GM19328 (cell line): ENCODE results near the gene CHIC2.
"Not testable (repeated sequence)": the region's sequence is repeated elsewhere in the genome, so short reads cannot be mapped to it uniquely, and the experiment has no call there.

Experiments
- ATAC-seq: cut with Tn5 transposase; IDR thresholded peaks from one replicate; pipeline ENCODE4 v1.9.1; 2021; ENCODE audit warnings: mild to moderate bottlenecking, moderate library complexity; ENCODE audit not compliant: unreplicated experiment

Gene CHIC2

GRCh38 chr4:54061873-54062272, 2.5 kb downstream of the CHIC2 start:
- ATAC-seq = no peak

GRCh38 chr4:54061067-54061466, 3.3 kb downstream of the CHIC2 start:
- no peak for ATAC-seq

- ATAC-seq = no peak
These were observed 4.3 kb downstream of the CHIC2 start for GRCh38 chr4:54060116-54060515.

- no peak for ATAC-seq
These were observed 6.2 kb downstream of the CHIC2 start for GRCh38 chr4:54058171-54058570.

- ATAC-seq = no peak
These were observed 8.0 kb downstream of the CHIC2 start for GRCh38 chr4:54056360-54056759.

- no peak for ATAC-seq
These were observed 8.9 kb downstream of the CHIC2 start for GRCh38 chr4:54055494-54055893.

- ATAC-seq = no peak
These were observed 9.9 kb downstream of the CHIC2 start for GRCh38 chr4:54054501-54054900.

GRCh38 chr4:54053322-54053721, 11.1 kb downstream of the CHIC2 start:
- ATAC-seq = not testable (repeated sequence)

- ATAC-seq = no peak
These were observed 14.0 kb downstream of the CHIC2 start for GRCh38 chr4:54050214-54050904.

GRCh38 chr4:54043630-54044029, 20.8 kb downstream of the CHIC2 start:
- ATAC-seq = not testable (repeated sequence)

GRCh38 chr4:54041933-54042332, 22.5 kb downstream of the CHIC2 start:
- ATAC-seq = no peak

- ATAC-seq = no peak
These were observed 23.3 kb downstream of the CHIC2 start for GRCh38 chr4:54041100-54041499.

- ATAC-seq = no peak
These were observed 26.3 kb downstream of the CHIC2 start for GRCh38 chr4:54038056-54038455.

- ATAC-seq = no peak
These were observed 28.2 kb downstream of the CHIC2 start for GRCh38 chr4:54036184-54036583.

- no peak for ATAC-seq
These were observed 31.8 kb downstream of the CHIC2 start for GRCh38 chr4:54032558-54033135.

- no peak for ATAC-seq
These were observed 37.1 kb downstream of the CHIC2 start for GRCh38 chr4:54027311-54027710.

- no peak for ATAC-seq
These were observed 38.8 kb downstream of the CHIC2 start for GRCh38 chr4:54025582-54025981.

- ATAC-seq = not testable (repeated sequence)
These were observed 41.4 kb downstream of the CHIC2 start for GRCh38 chr4:54023019-54023418.

- no peak for ATAC-seq
These were observed 46.4 kb downstream of the CHIC2 start for GRCh38 chr4:54017974-54018373.

- ATAC-seq = no peak
These were observed 47.1 kb downstream of the CHIC2 start for GRCh38 chr4:54017308-54017707.

GRCh38 chr4:54016504-54016903, 47.9 kb downstream of the CHIC2 start:
- no peak for ATAC-seq

GRCh38 chr4:54015423-54016030, 48.9 kb downstream of the CHIC2 start:
- no peak for ATAC-seq
